Prostate gland (tissue), 2 donors: Measurements from ENCODE around the gene ZNF169. TPM values are rescaled to one million over a fixed set of nuclear protein-coding genes. Genes with fewer than 3 reads are reported as not detected.
"Not testable (repeated sequence)": the region's sequence is repeated elsewhere in the genome, so short reads cannot be mapped to it uniquely, and the experiment has no call there.

Experiments used
- DNase-seq: peaks from one replicate; pipeline ENCODE4 v3.0.0-alpha.2; 2019; ENCODE audit warnings: low spot score
- H3K27ac ChIP-seq, 2 donors: fragments of 200-600 bp; sonication (generic); 2 replicates each; pipeline ENCODE4 v1.5.1; 2017 to 2019
- H3K27me3 ChIP-seq: fragments of 200-600 bp; sonication (generic); replicated peaks from 2 replicates; pipeline ENCODE4 v1.5.1; 2019; ENCODE audit not compliant: insufficient read depth
- H3K36me3 ChIP-seq, 2 donors: fragments of 200-600 bp; sonication (generic); 1 replicate in 1 of 2; 2 replicates in 1 of 2; pipeline versions ENCODE4 v1.5.1 to v1.8.1; 2017 to 2019
- H3K4me1 ChIP-seq: fragments of 200-600 bp; sonication (generic); replicated peaks from 2 replicates; pipeline ENCODE4 v1.5.1; 2019
- H3K4me3 ChIP-seq, 2 donors: fragments of 200-600 bp; sonication (generic); 2 replicates each; pipeline ENCODE4 v1.5.1; 2017 to 2019
- H3K9me3 ChIP-seq: fragments of 200-600 bp; sonication (generic); 2 replicates; pipeline ENCODE4 v1.5.1; 2017
- CTCF ChIP-seq, 4 experiments: fragments of 200-600 bp in 2 of 4; fragments of 450-650 bp in 2 of 4; sonication (generic) in 2 of 4; IDR thresholded peaks; 1 replicate in 3 of 4; 2 replicates in 1 of 4; pipeline ENCODE4 v1.5.1; 2016 to 2019; ENCODE audit warnings: antibody characterized with exemption in 4 of 4, mild to moderate bottlenecking in 2 of 4, moderate library complexity in 2 of 4
- POLR2A ChIP-seq: fragments of 450-650 bp; IDR thresholded peaks from one replicate; pipeline ENCODE4 v1.6.1; 2016; ENCODE audit warnings: antibody characterized with exemption, mild to moderate bottlenecking
- POLR2AphosphoS5 ChIP-seq: sonication (generic); formaldehyde crosslinking; IDR thresholded peaks from one replicate; pipeline ENCODE4 v1.6.1; 2017; ENCODE audit warnings: antibody characterized with exemption
- WGBS: methylation state at CpG from one replicate; pipeline ENCODE4 v1.1.5; 2018; 5-methylcytosine and 5-hydroxymethylcytosine counted together
- intact Hi-C: fragments of 100-400 bp; cut with DNase I; formaldehyde crosslinking; loops from one replicate; pipeline ENCODE4 v1.14.2; 2022
- total RNA-seq, 2 donors: library from RNA; depleted of rRNA; stranded (reverse); fragments of >200 nt; gene quantifications; one replicate each; pipeline ENCODE4 v1.1.0, GENCODE V29; 2016

Gene ZNF169
- total RNA-seq, 2 donors from 2014 or later, result 6.0 to 21.2 TPM

GRCh38 chr9:94270009-94270408, 10.9 kb downstream of the ZNF169 start:
- Histone ChIP-seq H3K4me1 (no peaks in the 10 kb centered on the region), H3K27me3 (no peaks in the 10 kb centered on the region), H3K36me3 (no peaks in the 10 kb centered on the region), H3K9me3 (no peaks in the 10 kb centered on the region), H3K27ac (no peak overlapping the region), H3K4me3 (no peak overlapping the region)
- TF ChIP-seq CTCF (IDR thresholded peaks at IDR 0.05) (no peak), POLR2A (no peak), POLR2AphosphoS5 (no peak)
- intact Hi-C loops, result no loop called here
- 96% methylated on average over 1 of the region's 1 CpG for WGBS
- no peak for DNase-seq

DNA sequence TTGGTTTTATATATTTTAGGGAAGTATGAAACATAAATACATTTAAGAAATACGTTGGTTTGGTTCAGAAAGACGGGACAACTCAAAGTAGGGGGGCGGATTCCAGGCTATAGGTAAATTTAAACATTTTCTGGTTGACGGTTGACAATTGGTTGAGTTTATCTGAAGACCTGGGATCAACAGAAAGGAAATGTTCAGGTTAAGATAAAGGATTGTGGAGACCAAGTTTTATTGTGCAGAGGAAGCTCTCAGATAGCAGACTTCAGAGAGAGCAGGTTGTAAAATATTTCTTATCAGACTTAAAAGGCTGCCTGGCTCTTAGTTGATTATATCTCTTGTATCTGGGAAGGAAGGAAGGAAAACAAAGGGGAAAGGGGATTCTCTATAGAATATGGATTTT, 17.9 kb downstream of the ZNF169 start:
- H3K4me1 ChIP-seq, H3K4me3 ChIP-seq, intact Hi-C loops, H3K27me3 ChIP-seq, H3K36me3 ChIP-seq, H3K27ac ChIP-seq, H3K9me3 ChIP-seq, DNase-seq: not testable (repeated sequence)
- whole genome bisulfite sequencing, result 90% methylated on average over 4 of the region's 4 CpGs

DNA sequence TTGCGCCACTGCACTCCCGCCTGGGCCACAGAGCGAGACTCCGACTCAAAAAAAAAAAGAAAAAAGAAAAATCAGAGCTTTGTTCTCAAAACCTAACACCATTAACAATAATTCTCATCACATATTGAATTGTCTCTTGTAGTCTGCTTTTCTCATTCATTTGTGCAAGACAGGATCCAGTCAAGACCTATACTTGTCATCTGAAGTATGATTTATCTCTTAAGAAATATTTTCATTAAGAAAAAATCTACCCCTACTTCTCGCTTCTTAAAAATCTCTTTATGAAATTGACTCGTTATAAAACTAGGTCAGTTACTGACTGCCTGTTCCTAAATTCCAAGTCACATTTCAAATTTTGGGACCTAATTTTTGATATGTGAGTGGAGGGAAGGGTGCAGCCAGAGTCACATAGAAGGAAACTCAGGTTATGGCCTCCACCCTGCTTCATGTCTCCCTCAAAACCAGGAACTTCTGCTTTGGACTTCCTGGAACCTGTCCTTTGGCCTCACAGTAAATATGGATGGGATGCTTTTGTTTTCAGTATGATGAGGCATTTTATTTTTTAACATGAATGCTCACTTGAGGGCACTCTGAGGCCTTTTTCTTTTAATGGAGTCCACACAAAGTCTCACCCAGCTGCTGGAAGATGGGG, 18.9 kb downstream of the ZNF169 start:
- Histone ChIP-seq H3K9me3 (no peaks in the 10 kb centered on the region), H3K27me3 (no peaks in the 10 kb centered on the region), H3K4me1 (no peaks in the 10 kb centered on the region), H3K4me3 (no peak overlapping the region), H3K27ac (no peak overlapping the region), H3K36me3 (no peaks in the 10 kb centered on the region)
- TF ChIP-seq CTCF (IDR thresholded peaks at IDR 0.05) (no peak), POLR2A (no peak), POLR2AphosphoS5 (no peak)
- WGBS, result 96% methylated on average over 6 of the region's 6 CpGs
- DNase-seq, result no peak
- intact Hi-C loops, result no loop called here

- Histone ChIP-seq H3K27ac (no peak overlapping the region), H3K36me3 (no peaks in the 10 kb centered on the region), H3K27me3 (no peaks in the 10 kb centered on the region), H3K9me3 (no peaks in the 10 kb centered on the region), H3K4me1 (no peaks in the 10 kb centered on the region), H3K4me3 (no peak overlapping the region)
- no peak for DNase-seq
- TF ChIP-seq POLR2AphosphoS5 (no peak), CTCF (IDR thresholded peaks at IDR 0.05) (no peak), POLR2A (no peak)
- intact Hi-C loops, result no loop called here
- 98% methylated on average over 9 of the region's 9 CpGs for WGBS
These were observed 21.4 kb downstream of the ZNF169 start for GRCh38 chr9:94280409-94280989.

- H3K27me3 ChIP-seq, result no peaks in the 10 kb centered on the region
- no peak overlapping the region for H3K4me3 ChIP-seq
- no peak for TF ChIP-seq POLR2AphosphoS5
- H3K36me3 ChIP-seq, result no peaks in the 10 kb centered on the region
- intact Hi-C loops, result no loop called here
- no peaks in the 10 kb centered on the region for H3K9me3 ChIP-seq
- H3K27ac ChIP-seq, result no peak overlapping the region
- DNase-seq, result no peak
- H3K4me1 ChIP-seq, result no peaks in the 10 kb centered on the region
These were observed 22.0 kb downstream of the ZNF169 start for GRCh38 chr9:94281101-94281500.

DNA sequence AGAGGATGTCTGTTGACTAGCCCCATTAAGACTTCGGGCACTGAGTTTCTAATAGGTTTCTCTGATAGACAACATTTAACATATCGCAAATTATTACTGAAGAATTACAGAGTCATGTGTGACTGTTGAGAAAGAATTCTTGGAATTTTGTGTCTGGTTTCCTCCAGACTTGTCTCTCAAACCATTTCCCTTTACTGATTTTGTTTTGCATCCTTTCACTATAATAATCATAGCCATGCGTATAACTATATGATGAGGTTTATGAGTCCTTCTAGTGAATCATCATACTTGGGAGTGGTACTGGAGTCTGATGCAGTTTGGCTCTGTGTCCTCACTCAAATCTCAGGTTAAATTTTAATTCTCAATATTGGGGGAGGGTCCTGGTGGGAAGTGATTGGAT, 27.0 kb downstream of the ZNF169 start:
- Histone ChIP-seq H3K4me1 (no peaks in the 10 kb centered on the region), H3K4me3 (no peak overlapping the region), H3K27ac (no peak overlapping the region), H3K9me3 (no peaks in the 10 kb centered on the region), H3K27me3 (no peaks in the 10 kb centered on the region), H3K36me3 (no peaks in the 10 kb centered on the region)
- 96% methylated on average over 3 of the region's 3 CpGs for WGBS
- TF ChIP-seq CTCF (IDR thresholded peaks at IDR 0.05) (no peak), POLR2A (no peak), POLR2AphosphoS5 (no peak)
- intact Hi-C loops, result no loop called here
- no peak for DNase-seq
